ENCODE results near the gene RNF5.
"Not testable (repeated sequence)": the region's sequence is repeated elsewhere in the genome, so short reads cannot be mapped to it uniquely, and the experiment has no call there.

Gene RNF5

GRCh38 chr6:32187725-32188380 lies 9.6 kb downstream of the RNF5 start:
- 0 out of 2 replicates have a peak, but pooled peaks have one; percentile 51 for TF ChIP-seq ZNF600 (tag by site-specific recombination; IDR thresholded peaks at IDR 0.05)
- CTCF ChIA-PET, result interaction anchor here (0.6 kb wide), 1 partner anchor 757 kb away, joined by 3 read pairs; no protein-coding TSS in a partner anchor
- H3K4me1 ChIP-seq (ENCODE audit: control insufficient read depth, insufficient read depth, low read length); H3K9me3 ChIP-seq (ENCODE audit: control insufficient read depth, insufficient read depth, low read depth, low read length); H3K27ac ChIP-seq (ENCODE audit: extremely low read depth, low read depth, low read length); H3K4me3 ChIP-seq (ENCODE audit: low read depth, low read length): not testable (repeated sequence)
- POLR2A ChIA-PET, result interaction anchor here (1.2 to 1.9 kb wide), 4 partner anchors 8 to 19 kb away, joined by 3 to 11 read pairs (median 5); partner anchors contain the start of genes AGPAT1 and RNF5
- peaks cover 0 to 43% of the 10 kb centered on the region in 2 experiments; a peak in 1 of 3 replicates for H3K36me3 ChIP-seq (ENCODE audit: control insufficient read depth in 2 of 2, insufficient read depth in 1 of 2, low read length in 2 of 2)

- ChIA-PET CTCF (interaction anchor here (0.6 to 1.1 kb wide), 3 partner anchors 66 to 756 kb away, joined by 3 to 5 read pairs (median 3); no protein-coding TSS in a partner anchor), POLR2A (interaction anchor here (1.2 to 1.9 kb wide), 3 partner anchors 10 to 20 kb away, joined by 3 to 5 read pairs (median 5); partner anchors contain the start of genes AGPAT1 and RNF5)
- no peaks in the 10 kb centered on the region for H3K9me3 ChIP-seq (ENCODE audit: control insufficient read depth, insufficient read depth, low read depth, low read length)
- 0 out of 2 replicates have a peak, but pooled peaks have one; percentile 23 for TF ChIP-seq ZNF398 (tag by site-specific recombination; IDR thresholded peaks at IDR 0.05)
- no peak for TF ChIP-seq ZNF518A (tag by site-specific recombination; conservative IDR thresholded peaks at IDR 0.05; ENCODE audit: low read depth)
- TF ChIP-seq WT1 (tag by site-specific recombination; IDR thresholded peaks at IDR 0.05), result peak; percentile 46; the same call in 1 of the 2 replicates
- no peak for TF ChIP-seq ZNF777 (tag by site-specific recombination; IDR thresholded peaks at IDR 0.05; ENCODE audit: borderline replicate concordance)
- TF ChIP-seq IKZF3 (tag by site-specific recombination; IDR thresholded peaks at IDR 0.05), result 0 out of 2 replicates have a peak, but pooled peaks have one; percentile 26
- TF ChIP-seq ZNF692 (tag by site-specific recombination; IDR thresholded peaks at IDR 0.05), result peak; percentile 82
- peak; percentile 32; the same call in 1 of the 2 replicates for TF ChIP-seq EGR2 (tag by site-specific recombination; IDR thresholded peaks at IDR 0.05; ENCODE audit: low read depth)
- peak; percentile 82 for TF ChIP-seq ZFP69B (tag by site-specific recombination; IDR thresholded peaks at IDR 0.05)
- peak overlapping the region; percentile 62 for H3K4me3 ChIP-seq (ENCODE audit: low read depth, low read length)
- peaks cover 6% of the 10 kb centered on the region for H3K4me1 ChIP-seq (ENCODE audit: control insufficient read depth, insufficient read depth, low read length)
- H3K36me3 ChIP-seq (ENCODE audit: control insufficient read depth in 2 of 2, insufficient read depth in 1 of 2, low read length in 2 of 2), result peaks cover 0 to 36% of the 10 kb centered on the region in 2 experiments; a peak in 1 of 3 replicates
- H3K27ac ChIP-seq (ENCODE audit: extremely low read depth, low read depth, low read length), result peak overlapping the region; percentile 77
Measured at GRCh38 chr6:32188381-32189068, 10.3 kb downstream of the RNF5 start.

Measured in HEK293 (cell line).